Tibial nerve (tissue), 4 donors: ENCODE measurements around the gene ASTN2.

Source experiments
- EP300 ChIP-seq, 2 donors: sonication (generic); formaldehyde crosslinking; IDR thresholded peaks; one replicate each; pipeline ENCODE4 v1.6.1; 2017; ENCODE audit warnings: antibody characterized with exemption in 2 of 2, mild to moderate bottlenecking in 1 of 2
- POLR2A ChIP-seq, 2 donors: fragments of 450-650 bp; IDR thresholded peaks; one replicate each; pipeline ENCODE4 v1.6.1; 2017; ENCODE audit warnings: antibody characterized with exemption in 2 of 2, mild to moderate bottlenecking in 2 of 2, moderate library complexity in 2 of 2
- TF ChIP-seq, protein P1 (sequence below), 5 experiments: fragments of 200-600 bp in 3 of 5; fragments of 450-650 bp in 2 of 5; sonication (generic) in 3 of 5; IDR thresholded peaks; one replicate each; pipeline ENCODE4 v1.5.1; 2016 to 2019; ENCODE audit warnings: antibody characterized with exemption in 5 of 5, mild to moderate bottlenecking in 3 of 5, moderate library complexity in 2 of 5

DNA sequence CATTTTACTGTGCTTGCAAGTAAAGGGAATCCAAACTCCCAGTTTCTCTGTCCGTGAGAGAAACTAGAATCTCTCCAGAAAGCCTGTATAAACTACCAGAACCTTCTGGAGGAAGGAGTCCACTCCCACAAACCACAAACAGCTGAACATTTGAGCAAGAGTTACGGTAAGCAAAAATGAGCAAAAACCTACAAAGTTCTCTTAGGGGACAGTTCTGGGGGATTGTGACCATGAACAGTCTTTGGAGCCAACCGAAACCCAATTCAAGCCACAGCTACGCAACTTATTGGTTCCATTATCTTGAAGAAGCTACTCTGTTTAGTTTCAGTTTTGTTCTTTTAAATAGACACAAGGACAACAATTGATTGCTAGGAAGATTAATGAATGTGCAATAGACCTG, 330.6 kb downstream of the ASTN2 start:
- TF ChIP-seq, protein P1, sequence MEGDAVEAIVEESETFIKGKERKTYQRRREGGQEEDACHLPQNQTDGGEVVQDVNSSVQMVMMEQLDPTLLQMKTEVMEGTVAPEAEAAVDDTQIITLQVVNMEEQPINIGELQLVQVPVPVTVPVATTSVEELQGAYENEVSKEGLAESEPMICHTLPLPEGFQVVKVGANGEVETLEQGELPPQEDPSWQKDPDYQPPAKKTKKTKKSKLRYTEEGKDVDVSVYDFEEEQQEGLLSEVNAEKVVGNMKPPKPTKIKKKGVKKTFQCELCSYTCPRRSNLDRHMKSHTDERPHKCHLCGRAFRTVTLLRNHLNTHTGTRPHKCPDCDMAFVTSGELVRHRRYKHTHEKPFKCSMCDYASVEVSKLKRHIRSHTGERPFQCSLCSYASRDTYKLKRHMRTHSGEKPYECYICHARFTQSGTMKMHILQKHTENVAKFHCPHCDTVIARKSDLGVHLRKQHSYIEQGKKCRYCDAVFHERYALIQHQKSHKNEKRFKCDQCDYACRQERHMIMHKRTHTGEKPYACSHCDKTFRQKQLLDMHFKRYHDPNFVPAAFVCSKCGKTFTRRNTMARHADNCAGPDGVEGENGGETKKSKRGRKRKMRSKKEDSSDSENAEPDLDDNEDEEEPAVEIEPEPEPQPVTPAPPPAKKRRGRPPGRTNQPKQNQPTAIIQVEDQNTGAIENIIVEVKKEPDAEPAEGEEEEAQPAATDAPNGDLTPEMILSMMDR (IDR thresholded peaks at IDR 0.05): no peak
- TF ChIP-seq EP300 (IDR thresholded peaks at IDR 0.05): no peak
- TF ChIP-seq POLR2A (IDR thresholded peaks at IDR 0.05): no peak
